Measurements from ENCODE around the gene CBY1.
A peak's percentile ranks its signal among the peaks of the same experiment; 100 is the strongest.

Gene CBY1

DNA sequence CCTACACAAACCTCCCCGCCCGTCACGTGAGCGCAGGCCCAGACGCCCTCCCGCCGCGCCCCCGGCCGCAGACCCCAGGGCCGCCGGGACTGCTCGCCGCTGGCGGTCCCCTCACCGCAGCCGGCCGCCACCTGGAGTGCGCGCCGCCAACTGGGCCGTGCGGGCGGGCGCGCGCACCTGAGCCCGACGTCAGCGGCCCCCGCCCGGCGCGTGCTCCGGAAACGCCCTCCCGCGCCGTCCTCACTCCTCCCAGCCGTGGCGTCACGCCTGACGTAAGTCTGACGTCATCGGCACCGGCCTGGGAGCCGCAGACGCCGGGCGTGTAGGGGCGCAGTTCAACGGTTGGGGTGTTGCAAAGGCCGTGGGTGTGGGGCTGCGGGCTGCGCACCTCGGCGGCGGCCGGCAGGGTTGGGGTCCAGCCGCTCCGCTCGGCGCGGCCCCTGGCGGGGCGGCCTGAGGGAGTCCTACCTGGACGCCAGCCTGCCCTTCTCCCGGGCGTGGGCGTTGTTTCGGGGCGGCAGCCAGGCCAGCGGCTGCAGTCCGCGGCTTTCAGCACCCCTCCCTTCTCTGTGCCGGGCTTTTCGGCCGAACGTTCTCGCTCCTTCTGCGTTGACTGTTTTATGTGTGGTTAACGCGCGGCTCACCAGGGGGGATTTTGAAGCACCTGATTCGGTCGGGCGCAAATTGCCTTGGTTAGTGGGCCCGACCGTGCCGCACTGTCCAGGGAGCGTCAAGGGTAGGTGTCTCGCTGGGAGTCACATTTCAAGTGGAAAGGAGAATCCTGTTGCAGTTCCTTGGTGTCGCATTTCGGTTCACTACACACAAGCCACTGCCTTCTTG is 44.6 kb downstream of the CBY1 start, which contains the start of gene JOSD1:
Gene JOSD1, minus strand, starts transcription at position 155 of the 840 bp plus-strand sequence. CDS start 956 bp downstream, outside the sequence.
- peak; percentile 82 to 84 for DNase-seq (ENCODE audit: low read depth in 2 of 2)

DNA sequence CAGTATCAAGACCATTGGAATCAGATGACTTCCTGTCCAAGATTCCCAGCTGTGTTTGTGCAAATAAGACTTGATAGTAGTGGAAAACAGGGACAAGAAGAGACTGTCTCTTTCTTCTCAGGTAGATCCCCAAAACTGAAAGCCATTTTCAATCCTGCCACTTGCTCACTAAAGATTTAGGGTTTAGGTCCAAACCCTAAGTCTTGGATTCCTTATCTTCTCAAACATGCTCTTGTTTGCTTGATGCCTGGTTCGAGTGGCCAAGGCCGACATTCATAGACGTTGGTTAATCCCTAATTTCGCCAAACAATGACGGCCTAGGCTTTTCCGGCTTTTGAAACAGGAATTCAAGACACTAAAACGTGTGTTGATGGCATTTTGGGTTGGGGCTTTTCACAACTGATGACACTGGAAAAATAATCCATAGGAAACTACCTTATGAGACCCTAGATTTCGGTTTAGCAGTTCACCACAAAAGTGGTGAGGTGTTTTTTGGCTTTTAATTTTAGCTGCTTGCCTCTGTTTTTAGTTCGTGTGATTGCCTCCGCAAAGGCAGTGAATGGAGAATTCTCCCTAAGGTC is 48.3 kb downstream of the CBY1 start:
- DNase-seq (ENCODE audit: low read depth in 2 of 2): no peak

DNA sequence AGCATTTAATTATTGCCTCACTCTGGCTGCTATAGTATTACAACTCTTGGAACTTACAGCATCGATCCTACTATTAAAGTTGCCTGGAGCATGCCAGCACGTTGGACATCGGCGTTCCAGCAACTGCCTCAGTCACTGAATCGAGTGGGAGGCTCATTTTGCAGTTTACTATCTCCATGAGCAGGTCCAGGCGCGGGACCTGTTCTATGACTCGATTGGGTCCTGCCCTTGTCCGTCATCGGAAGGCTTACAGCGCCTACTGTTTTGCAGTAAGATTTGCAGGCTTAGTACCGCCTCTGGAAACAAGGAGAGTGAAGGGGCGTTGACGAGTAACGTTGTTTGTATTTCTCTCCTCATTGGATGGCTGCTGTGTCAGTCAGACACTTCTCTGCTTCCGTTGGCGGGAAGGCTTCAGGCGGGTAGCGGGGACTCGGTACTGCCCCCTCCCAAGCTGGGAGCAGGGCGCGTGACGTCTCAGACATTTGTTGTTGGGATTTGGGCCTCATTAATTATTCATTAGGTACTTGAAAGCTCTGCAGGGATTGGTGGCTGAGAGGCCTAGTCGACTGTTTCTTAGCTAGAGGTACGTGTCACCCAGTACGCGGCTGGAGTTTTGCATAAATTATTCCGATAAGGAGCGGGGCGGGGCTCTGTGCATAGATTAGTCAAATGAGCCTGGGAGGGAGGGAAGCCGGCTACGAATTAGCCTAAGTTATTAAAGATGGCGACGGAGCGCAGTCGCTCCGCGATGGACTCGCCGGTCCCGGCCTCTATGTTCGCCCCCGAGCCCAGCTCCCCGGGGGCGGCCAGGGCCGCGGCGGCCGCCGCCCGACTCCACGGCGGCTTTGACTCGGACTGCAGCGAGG is 49.0 kb downstream of the CBY1 start, which contains the start of gene GTPBP1:
Gene GTPBP1, plus strand, starts transcription at position 710 of the 866 bp plus-strand sequence. Its CDS starts 12 bp downstream, at position 722.
- DNase-seq (ENCODE audit: low read depth in 2 of 2): peak; percentile 100

DNA sequence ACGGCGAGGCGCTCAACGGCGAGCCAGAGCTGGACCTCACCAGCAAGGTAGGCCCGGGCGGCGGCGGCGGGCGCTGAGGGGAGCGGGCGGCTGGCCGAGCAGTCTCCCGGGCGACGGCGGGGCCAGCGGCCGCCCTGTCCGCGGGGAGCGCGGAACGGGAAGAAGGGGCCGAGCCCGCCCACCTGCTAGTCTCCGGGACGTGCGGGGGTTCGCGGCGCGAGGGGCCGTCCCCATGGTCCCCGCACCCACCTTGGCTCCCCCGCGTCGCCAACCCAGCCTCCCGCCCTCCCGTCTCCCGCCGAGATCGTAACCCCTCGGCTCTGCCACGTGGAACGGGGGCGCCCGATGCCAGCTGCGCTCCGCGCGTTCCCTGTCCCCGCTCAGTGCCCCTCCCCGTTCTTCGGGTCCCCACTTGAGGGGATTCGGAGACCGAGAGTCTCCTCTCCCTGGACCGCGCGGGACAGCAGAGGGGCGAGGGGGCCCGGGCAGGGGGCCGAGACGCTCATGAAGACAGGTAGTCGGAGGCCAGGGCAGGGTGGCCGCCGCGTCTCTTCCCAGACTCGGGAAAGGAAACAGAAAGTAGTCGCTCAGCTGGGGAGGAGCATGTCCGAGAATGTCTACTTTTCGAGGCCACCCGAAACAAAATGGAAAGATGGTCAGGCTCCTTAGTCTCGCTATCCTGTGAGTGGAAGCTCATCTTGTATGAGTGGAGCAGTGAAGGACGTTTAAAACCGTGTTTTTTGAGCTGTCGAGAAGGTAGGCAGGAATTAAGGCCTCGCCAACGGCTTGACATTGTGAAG is 49.9 kb downstream of the CBY1 start:
- DNase-seq (ENCODE audit: low read depth in 2 of 2): no peak

DNA sequence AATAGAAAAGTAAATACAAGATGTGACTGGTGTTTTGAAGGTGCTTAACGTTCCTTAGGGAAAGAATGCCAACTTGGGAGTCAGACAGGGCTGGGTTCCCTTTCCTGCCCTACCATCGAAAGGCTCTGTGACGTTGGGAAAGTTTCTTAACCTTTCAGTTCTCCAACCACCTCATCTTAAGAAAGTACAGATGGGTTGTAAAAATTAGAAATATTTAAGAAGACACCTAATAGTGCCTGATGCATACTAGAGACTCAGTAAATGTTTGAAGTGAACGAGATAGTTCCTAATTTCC is 50.4 kb downstream of the CBY1 start:
- DNase-seq (ENCODE audit: low read depth in 2 of 2): no peak

DNA sequence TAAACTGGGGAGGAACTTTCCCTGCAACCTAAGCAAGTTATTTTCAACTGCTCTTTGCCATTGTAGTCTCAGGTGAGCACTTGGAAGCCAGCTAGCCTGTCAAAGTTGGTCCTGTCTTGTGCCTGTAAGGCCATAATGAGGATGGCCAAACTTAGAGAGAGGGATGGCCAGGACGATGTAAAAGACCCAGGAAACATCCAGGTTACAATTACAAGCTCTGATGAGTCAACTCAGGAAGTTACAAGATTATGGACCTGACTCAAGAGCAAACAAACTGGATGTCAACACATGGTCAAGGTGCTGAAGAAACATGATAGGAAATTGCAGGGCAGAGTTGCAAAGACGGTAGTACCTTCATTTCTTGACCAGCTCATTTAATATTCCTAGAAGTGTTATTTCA is 50.9 kb downstream of the CBY1 start:
- no peak for DNase-seq (ENCODE audit: low read depth in 2 of 2)

DNA sequence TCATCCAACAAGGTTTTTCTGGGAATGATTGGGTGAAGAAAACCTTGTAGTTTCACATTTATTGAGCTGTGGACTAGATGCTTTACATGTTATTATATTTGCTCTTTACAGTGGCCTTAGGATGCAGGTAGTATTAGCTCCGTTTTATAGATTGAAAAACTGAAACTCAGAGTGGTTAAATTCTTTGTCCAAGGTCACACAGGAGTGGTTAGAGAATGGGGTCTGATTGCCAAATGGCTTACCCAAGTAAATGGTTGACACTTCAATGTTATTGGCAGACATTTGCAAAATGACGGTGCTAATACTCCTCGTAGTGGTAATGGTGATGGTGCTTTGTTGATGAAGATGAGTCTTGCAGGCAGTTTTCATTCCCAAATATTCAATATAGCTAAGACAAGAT is 51.5 kb downstream of the CBY1 start:
- no peak for DNase-seq (ENCODE audit: low read depth in 2 of 2)

- DNase-seq (ENCODE audit: low read depth in 2 of 2): no peak
Observed at GRCh38 chr22:38709306-38709705, 52.9 kb downstream of the CBY1 start.

DNA sequence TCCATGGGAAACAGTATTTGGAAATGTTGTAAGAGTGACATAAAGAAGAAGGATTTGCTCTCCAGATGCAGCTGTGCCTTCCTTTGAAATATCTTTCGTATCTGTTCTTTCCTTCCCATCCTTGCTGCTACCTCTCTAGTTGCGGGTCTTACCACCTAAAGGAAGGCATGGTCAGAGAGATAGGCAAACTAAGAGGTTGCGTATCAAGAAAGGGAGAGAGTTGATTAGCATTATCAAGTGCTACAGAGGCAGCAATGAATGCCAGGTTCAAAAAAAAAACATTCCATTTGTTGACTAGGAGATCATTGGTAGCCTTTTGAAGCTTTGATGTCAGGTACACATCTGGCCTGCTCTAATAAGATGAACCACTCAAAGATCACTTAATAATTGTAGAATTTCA is 53.9 kb downstream of the CBY1 start:
- no peak for DNase-seq (ENCODE audit: low read depth in 2 of 2)

DNA sequence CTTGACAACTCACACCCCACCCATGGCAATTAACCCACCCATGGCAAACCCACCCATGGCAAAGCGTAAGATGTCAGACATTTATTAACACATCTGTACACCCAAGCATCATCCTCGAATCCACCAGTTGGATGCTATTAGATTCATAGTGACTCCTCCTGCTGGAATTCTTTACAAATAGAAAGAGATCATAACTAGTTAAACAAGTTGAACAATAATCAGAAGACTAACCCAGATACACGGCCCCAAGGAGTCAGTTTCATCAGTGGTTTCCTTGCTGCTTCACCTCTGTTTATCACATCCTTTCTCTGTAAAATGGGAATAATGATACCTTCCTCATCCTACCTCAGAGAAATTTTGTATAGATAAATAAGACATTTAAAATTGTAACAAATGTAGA is 54.4 kb downstream of the CBY1 start:
- DNase-seq (ENCODE audit: low read depth in 2 of 2): no peak

GRCh38 chr22:38712486-38713207 is 56.2 kb downstream of the CBY1 start:
- DNase-seq (ENCODE audit: low read depth in 2 of 2): no peak

GRCh38 chr22:38713921-38714320 is 57.5 kb downstream of the CBY1 start:
- no peak for DNase-seq (ENCODE audit: low read depth in 2 of 2)

GRCh38 chr22:38715176-38715764 is 58.8 kb downstream of the CBY1 start:
- no peak for DNase-seq (ENCODE audit: low read depth in 2 of 2)

DNA sequence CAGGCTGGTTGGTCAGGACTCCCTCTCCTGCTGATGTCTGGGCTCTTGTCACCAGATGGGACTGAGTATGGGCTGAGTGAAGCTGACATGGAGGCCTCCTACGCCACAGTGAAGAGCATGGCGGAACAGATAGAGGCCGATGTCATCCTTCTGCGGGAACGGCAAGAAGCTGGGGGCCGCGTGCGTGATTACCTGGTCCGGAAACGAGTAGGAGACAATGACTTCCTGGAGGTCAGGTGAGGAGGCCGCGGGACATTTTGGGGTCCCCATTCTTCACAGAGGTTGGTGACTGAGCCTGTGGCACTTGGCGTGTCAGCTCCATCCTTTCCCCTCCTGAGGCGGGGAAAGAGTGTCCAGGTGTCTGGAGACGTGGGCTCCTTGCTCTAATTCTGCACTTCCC is 59.4 kb downstream of the CBY1 start:
- DNase-seq (ENCODE audit: low read depth in 2 of 2): no peak

- no peak for DNase-seq (ENCODE audit: low read depth in 2 of 2)
Observed at GRCh38 chr22:38716271-38716670, 59.8 kb downstream of the CBY1 start.

- DNase-seq (ENCODE audit: low read depth in 2 of 2): no peak
Observed at GRCh38 chr22:38716826-38717225, 60.4 kb downstream of the CBY1 start.

DNA sequence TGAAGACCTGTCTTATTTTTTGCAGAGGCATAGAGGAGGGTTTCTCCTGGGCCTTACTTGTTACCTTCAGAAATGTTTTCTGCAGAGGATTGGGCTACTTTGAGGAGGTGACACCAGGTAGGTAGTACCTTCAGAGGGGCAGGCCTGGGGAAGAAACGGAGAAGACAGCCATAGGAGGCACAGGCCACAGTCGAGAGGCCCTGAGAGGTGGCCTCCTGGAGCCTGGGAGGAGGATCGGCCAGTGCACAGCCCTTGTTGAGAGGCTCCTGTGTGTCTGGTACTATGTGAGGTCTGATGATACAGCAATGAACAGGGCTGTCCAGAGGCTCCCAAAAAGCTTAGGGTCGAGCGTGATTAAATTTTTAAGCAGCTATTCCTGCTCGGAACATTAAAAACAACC is 60.8 kb downstream of the CBY1 start:
- no peak for DNase-seq (ENCODE audit: low read depth in 2 of 2)

DNA sequence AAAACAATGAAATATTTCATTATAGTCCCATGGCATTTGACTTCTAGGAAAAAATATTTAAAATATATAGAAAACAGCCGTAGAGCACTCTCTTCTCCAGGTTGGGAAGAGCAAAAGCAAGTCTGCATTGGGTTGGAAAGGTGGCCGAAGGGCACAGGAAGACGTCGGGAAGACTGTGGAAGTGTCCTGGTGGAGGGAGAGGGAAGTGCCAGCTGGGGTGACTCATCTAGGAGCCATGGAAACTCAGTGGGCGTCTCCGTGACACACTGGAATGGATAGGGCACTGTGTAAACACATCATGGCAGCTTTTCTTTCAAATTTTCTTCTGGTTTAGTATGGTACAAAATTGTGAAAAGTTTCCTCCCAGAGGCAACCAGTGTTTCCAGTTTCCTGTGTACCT is 62.0 kb downstream of the CBY1 start:
- DNase-seq (ENCODE audit: low read depth in 2 of 2): no peak

- DNase-seq (ENCODE audit: low read depth in 2 of 2): no peak
Observed at GRCh38 chr22:38719196-38719595, 62.8 kb downstream of the CBY1 start.

GRCh38 chr22:38720350-38720749 is 63.9 kb downstream of the CBY1 start:
- no peak for DNase-seq (ENCODE audit: low read depth in 2 of 2)

- DNase-seq (ENCODE audit: low read depth in 2 of 2): no peak
Observed at GRCh38 chr22:38721551-38721950, 65.1 kb downstream of the CBY1 start.
